NT2/D1 (cell line): ENCODE results near the gene UGT2B7.

Source experiments
- YY1 ChIP-seq: IDR thresholded peaks from 2 replicates; pipeline ENCODE4 v1.6.1; 2011; ENCODE audit not compliant: insufficient read length, insufficient read depth
- ZNF274 ChIP-seq: IDR thresholded peaks from 2 replicates; pipeline ENCODE4 v1.6.1; 2011; ENCODE audit warnings: mild to moderate bottlenecking, low read depth, low read length

DNA sequence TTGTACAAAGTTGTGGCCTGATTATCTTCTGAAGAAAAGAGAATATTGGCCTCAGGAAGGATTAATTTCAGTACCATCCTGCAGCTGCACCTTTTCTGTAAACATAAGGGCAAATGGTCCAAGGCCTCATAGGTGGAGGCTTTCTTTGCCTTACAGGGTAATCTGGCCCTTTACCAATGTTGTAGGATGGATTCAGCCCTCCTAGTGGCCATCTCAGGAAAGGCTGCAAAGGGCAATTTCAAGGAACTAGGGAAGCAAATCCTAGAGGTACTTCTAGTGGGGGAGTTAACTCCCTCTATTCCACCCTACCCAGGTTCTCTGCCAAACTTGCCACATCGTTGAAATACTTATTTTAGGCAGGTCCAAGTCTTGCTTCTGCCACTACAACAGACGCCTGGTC is 60.6 kb downstream of the UGT2B7 start:
- TF ChIP-seq YY1, result no peak
- TF ChIP-seq ZNF274, result no peak
